Measurements from ENCODE around the gene MYLK. TPM values are rescaled to one million over a fixed set of nuclear protein-coding genes. Genes with fewer than 3 reads are reported as not detected.

Gene MYLK
- total RNA-seq, 2 experiments from 2014 or later, result 0.22 TPM; not detected in 1

- intact Hi-C loops (cut with DNase I, micrococcal nuclease), result no loop called here
- ChIA-PET CTCF (interaction anchor here (0.6 to 1.1 kb wide), 3 partner anchors 10 to 21 kb away, joined by 3 read pairs; no protein-coding TSS in a partner anchor), POLR2A (no interaction called here)
Measured at GRCh38 chr3:123723522-123724168, 160.5 kb downstream of the MYLK start.

GRCh38 chr3:123723070-123723469, 161.1 kb downstream of the MYLK start:
- ATAC-seq (ENCODE audit: poor library complexity), result no peak
- POLR2A ChIA-PET, result no interaction called here
- H3K27ac Mint-ChIP-seq, result no peak overlapping the region

More at GRCh38 chr3:123723522-123724168, 160.5 kb downstream of the MYLK start:
- no peak overlapping the region for H3K4me3 Mint-ChIP-seq
- no peaks in the 10 kb centered on the region for H3K9me3 Mint-ChIP-seq
- DNase-seq (peak in 9 of 14 experiments; percentile 9 to 69 (median 25)), ATAC-seq (ENCODE audit: poor library complexity) (peak; percentile 65)
- peaks cover 4% of the 10 kb centered on the region for H3K4me1 ChIP-seq (ENCODE audit: insufficient read depth, low read length)
- peaks cover 13% of the 10 kb centered on the region for H3K27me3 Mint-ChIP-seq
- H3K27ac Mint-ChIP-seq, result no peak overlapping the region
- no peaks in the 10 kb centered on the region for H3K4me1 Mint-ChIP-seq (ENCODE audit: low read depth)
- H3K36me3 ChIP-seq (ENCODE audit: insufficient read depth, low read length), result no peaks in the 10 kb centered on the region
- no peaks in the 10 kb centered on the region for H3K9me3 ChIP-seq (ENCODE audit: control insufficient read depth in 1 of 2, insufficient read depth in 1 of 2, low read length in 2 of 2)
- no peaks in the 10 kb centered on the region for H3K36me3 Mint-ChIP-seq (ENCODE audit: low read depth)
- TF ChIP-seq CTCF (IDR thresholded peaks at IDR 0.05), result peak; percentile 64
- peaks cover 3 to 4% of the 10 kb centered on the region in 2 experiments for H3K27me3 ChIP-seq (ENCODE audit: control insufficient read depth in 1 of 2, insufficient read depth in 2 of 2, low read length in 2 of 2)
- H3K27ac ChIP-seq (ENCODE audit: low read depth in 1 of 2, low read length in 2 of 2), result no peak overlapping the region
- H3K4me3 ChIP-seq (ENCODE audit: low read length), result no peak overlapping the region

GRCh38 chr3:123722456-123722855, 161.7 kb downstream of the MYLK start:
- Mint-ChIP-seq H3K27ac (no peak overlapping the region), H3K36me3 (ENCODE audit: low read depth) (no peaks in the 10 kb centered on the region), H3K27me3 (peaks cover 8% of the 10 kb centered on the region), H3K4me1 (ENCODE audit: low read depth) (no peaks in the 10 kb centered on the region), H3K9me3 (no peaks in the 10 kb centered on the region), H3K4me3 (no peak overlapping the region)
- Histone ChIP-seq H3K4me1 (ENCODE audit: insufficient read depth, low read length) (peaks cover 4% of the 10 kb centered on the region), H3K4me3 (ENCODE audit: low read length) (no peak overlapping the region), H3K36me3 (ENCODE audit: insufficient read depth, low read length) (no peaks in the 10 kb centered on the region), H3K27ac (ENCODE audit: low read depth in 1 of 2, low read length in 2 of 2) (no peak overlapping the region), H3K9me3 (ENCODE audit: control insufficient read depth in 1 of 2, insufficient read depth in 1 of 2, low read length in 2 of 2) (no peaks in the 10 kb centered on the region), H3K27me3 (ENCODE audit: control insufficient read depth in 1 of 2, insufficient read depth in 2 of 2, low read length in 2 of 2) (peaks cover 3 to 4% of the 10 kb centered on the region in 2 experiments)
- ChIA-PET CTCF (no interaction called here), POLR2A (no interaction called here)
- ATAC-seq (ENCODE audit: poor library complexity) (no peak), DNase-seq (no peak)
- no peak for TF ChIP-seq CTCF (IDR thresholded peaks at IDR 0.05)
- intact Hi-C loops (cut with DNase I, micrococcal nuclease), result no loop called here

More at GRCh38 chr3:123723070-123723469, 161.1 kb downstream of the MYLK start:
- H3K36me3 Mint-ChIP-seq (ENCODE audit: low read depth), result no peaks in the 10 kb centered on the region
- H3K36me3 ChIP-seq (ENCODE audit: insufficient read depth, low read length), result no peaks in the 10 kb centered on the region
- H3K4me3 Mint-ChIP-seq, result no peak overlapping the region
- peaks cover 3 to 4% of the 10 kb centered on the region in 2 experiments for H3K27me3 ChIP-seq (ENCODE audit: control insufficient read depth in 1 of 2, insufficient read depth in 2 of 2, low read length in 2 of 2)
- no peak overlapping the region for H3K27ac ChIP-seq (ENCODE audit: low read depth in 1 of 2, low read length in 2 of 2)
- no peak overlapping the region for H3K4me3 ChIP-seq (ENCODE audit: low read length)
- H3K9me3 Mint-ChIP-seq, result no peaks in the 10 kb centered on the region
- TF ChIP-seq CTCF (IDR thresholded peaks at IDR 0.05), result no peak
- intact Hi-C loops (cut with DNase I, micrococcal nuclease), result no loop called here
- peaks cover 13% of the 10 kb centered on the region for H3K27me3 Mint-ChIP-seq
- no peaks in the 10 kb centered on the region for H3K4me1 Mint-ChIP-seq (ENCODE audit: low read depth)
- CTCF ChIA-PET, result interaction anchor here (1.1 kb wide), 1 partner anchor 10 kb away, joined by 3 read pairs; no protein-coding TSS in a partner anchor
- no peaks in the 10 kb centered on the region for H3K9me3 ChIP-seq (ENCODE audit: control insufficient read depth in 1 of 2, insufficient read depth in 1 of 2, low read length in 2 of 2)
- H3K4me1 ChIP-seq (ENCODE audit: insufficient read depth, low read length), result peaks cover 4% of the 10 kb centered on the region
- DNase-seq, result no peak
